ENCODE measurements around the gene RINL.
A peak's percentile ranks its signal among the peaks of the same experiment; 100 is the strongest.
"Not testable (repeated sequence)": the region's sequence is repeated elsewhere in the genome, so short reads cannot be mapped to it uniquely, and the experiment has no call there.

The RINL gene

GRCh38 chr19:38873400-38873799 is 4.7 kb downstream of the RINL start:
- DNase-seq = not testable (repeated sequence)

GRCh38 chr19:38870612-38871011 is 7.5 kb downstream of the RINL start:
- no peak for DNase-seq

- peak; percentile 94 for DNase-seq
These were observed 8.1 kb downstream of the RINL start for GRCh38 chr19:38869836-38870607.

- DNase-seq = peak; percentile 30
These were observed 8.8 kb downstream of the RINL start for GRCh38 chr19:38869160-38869835.

- DNase-seq = no peak
These were observed 9.5 kb downstream of the RINL start for GRCh38 chr19:38868551-38868950.

- DNase-seq = no peak
These were observed 10.8 kb downstream of the RINL start for GRCh38 chr19:38867171-38867780.

- DNase-seq = no peak
These were observed 15.6 kb downstream of the RINL start for GRCh38 chr19:38862321-38863059.

- DNase-seq = no peak
These were observed 16.7 kb downstream of the RINL start for GRCh38 chr19:38861368-38861767.

- not testable (repeated sequence) for DNase-seq
These were observed 18.4 kb downstream of the RINL start for GRCh38 chr19:38859631-38860204.

- no peak for DNase-seq
These were observed 21.3 kb downstream of the RINL start for GRCh38 chr19:38856813-38857212.

GRCh38 chr19:38855751-38856150 is 22.3 kb downstream of the RINL start:
- not testable (repeated sequence) for DNase-seq

GRCh38 chr19:38854961-38855360 is 23.1 kb downstream of the RINL start:
- DNase-seq = not testable (repeated sequence)

- DNase-seq = no peak
These were observed 24.9 kb downstream of the RINL start for GRCh38 chr19:38853214-38853613.

- DNase-seq = peak; percentile 57
These were observed 25.6 kb downstream of the RINL start for GRCh38 chr19:38852231-38853044.

- DNase-seq = peak; percentile 90
These were observed 26.3 kb downstream of the RINL start for GRCh38 chr19:38851622-38852230.

GRCh38 chr19:38850976-38851621 is 27.0 kb downstream of the RINL start:
- peak; percentile 49 for DNase-seq

- DNase-seq = peak; percentile 97
These were observed 27.6 kb downstream of the RINL start for GRCh38 chr19:38850436-38850975.

GRCh38 chr19:38849860-38850435 is 28.1 kb downstream of the RINL start, which contains the start of gene HNRNPL:
HNRNPL (minus strand) TSS chr19:38849986; CDS start chr19:38849966, 20 bp downstream.
- peak; percentile 98 for DNase-seq

GRCh38 chr19:38849147-38849859 is 28.8 kb downstream of the RINL start:
- peak; percentile 100 for DNase-seq
